ENCODE data around the gene SLC5A5.

GRCh38 chr19:17834350-17835181, 37.2 kb upstream of the SLC5A5 start:
- TF ChIP-seq POLR2A (IDR thresholded peaks at IDR 0.05), result no peak
- TF ChIP-seq, protein P1, sequence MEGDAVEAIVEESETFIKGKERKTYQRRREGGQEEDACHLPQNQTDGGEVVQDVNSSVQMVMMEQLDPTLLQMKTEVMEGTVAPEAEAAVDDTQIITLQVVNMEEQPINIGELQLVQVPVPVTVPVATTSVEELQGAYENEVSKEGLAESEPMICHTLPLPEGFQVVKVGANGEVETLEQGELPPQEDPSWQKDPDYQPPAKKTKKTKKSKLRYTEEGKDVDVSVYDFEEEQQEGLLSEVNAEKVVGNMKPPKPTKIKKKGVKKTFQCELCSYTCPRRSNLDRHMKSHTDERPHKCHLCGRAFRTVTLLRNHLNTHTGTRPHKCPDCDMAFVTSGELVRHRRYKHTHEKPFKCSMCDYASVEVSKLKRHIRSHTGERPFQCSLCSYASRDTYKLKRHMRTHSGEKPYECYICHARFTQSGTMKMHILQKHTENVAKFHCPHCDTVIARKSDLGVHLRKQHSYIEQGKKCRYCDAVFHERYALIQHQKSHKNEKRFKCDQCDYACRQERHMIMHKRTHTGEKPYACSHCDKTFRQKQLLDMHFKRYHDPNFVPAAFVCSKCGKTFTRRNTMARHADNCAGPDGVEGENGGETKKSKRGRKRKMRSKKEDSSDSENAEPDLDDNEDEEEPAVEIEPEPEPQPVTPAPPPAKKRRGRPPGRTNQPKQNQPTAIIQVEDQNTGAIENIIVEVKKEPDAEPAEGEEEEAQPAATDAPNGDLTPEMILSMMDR (IDR thresholded peaks at IDR 0.05), result no peak
